Hepatocyte (in vitro differentiated cells): Measurements from ENCODE around the gene AGAP3.

Experiments used
- EZH2 ChIP-seq: fragments of 200-600 bp; sonication (generic); IDR thresholded peaks from 2 replicates; pipeline ENCODE4 v1.6.1; 2016; ENCODE audit warnings: antibody characterized with exemption, mild to moderate bottlenecking, borderline replicate concordance
- TF ChIP-seq, protein P1 (sequence below): fragments of 200-600 bp; sonication (generic); IDR thresholded peaks from 2 replicates; pipeline ENCODE4 v1.5.1; 2016; ENCODE audit warnings: antibody characterized with exemption, mild to moderate bottlenecking; ENCODE audit not compliant: poor library complexity

DNA sequence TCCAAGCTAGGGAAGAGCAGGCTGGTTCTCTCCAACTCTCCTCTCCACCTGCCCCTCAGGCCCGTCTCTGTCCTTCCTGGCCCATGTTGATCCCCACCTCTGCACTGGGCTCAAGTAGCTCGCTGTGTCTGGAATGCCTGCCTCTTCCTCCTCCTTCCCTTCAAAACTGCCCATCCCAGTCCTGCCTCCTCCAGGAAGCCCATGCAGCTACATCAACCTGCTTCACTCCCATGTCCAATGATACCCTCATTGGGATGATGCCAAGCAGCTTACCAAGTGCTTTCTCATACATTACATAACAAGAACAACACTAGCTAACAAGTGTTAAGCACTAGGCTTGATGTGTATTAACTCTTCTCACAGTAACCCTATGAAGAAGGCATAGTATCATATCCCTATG is 92.6 kb downstream of the AGAP3 start:
- TF ChIP-seq, protein P1, sequence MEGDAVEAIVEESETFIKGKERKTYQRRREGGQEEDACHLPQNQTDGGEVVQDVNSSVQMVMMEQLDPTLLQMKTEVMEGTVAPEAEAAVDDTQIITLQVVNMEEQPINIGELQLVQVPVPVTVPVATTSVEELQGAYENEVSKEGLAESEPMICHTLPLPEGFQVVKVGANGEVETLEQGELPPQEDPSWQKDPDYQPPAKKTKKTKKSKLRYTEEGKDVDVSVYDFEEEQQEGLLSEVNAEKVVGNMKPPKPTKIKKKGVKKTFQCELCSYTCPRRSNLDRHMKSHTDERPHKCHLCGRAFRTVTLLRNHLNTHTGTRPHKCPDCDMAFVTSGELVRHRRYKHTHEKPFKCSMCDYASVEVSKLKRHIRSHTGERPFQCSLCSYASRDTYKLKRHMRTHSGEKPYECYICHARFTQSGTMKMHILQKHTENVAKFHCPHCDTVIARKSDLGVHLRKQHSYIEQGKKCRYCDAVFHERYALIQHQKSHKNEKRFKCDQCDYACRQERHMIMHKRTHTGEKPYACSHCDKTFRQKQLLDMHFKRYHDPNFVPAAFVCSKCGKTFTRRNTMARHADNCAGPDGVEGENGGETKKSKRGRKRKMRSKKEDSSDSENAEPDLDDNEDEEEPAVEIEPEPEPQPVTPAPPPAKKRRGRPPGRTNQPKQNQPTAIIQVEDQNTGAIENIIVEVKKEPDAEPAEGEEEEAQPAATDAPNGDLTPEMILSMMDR = no peak
- no peak for TF ChIP-seq EZH2
